ENCODE data around the gene FHIT. TPM values are rescaled to one million over a fixed set of nuclear protein-coding genes. Genes with fewer than 3 reads are reported as not detected.
A peak's percentile ranks its signal among the peaks of the same experiment; 100 is the strongest.

FHIT gene
- total RNA-seq (ENCODE audit: low replicate concordance): 6.9 and 11.7 TPM in 2 replicates
- long read RNA-seq, partial matches to known transcripts: 4 of 8 reads
- long read RNA-seq, other reads (novel, unspliced or antisense): 4 of 8 reads

DNA sequence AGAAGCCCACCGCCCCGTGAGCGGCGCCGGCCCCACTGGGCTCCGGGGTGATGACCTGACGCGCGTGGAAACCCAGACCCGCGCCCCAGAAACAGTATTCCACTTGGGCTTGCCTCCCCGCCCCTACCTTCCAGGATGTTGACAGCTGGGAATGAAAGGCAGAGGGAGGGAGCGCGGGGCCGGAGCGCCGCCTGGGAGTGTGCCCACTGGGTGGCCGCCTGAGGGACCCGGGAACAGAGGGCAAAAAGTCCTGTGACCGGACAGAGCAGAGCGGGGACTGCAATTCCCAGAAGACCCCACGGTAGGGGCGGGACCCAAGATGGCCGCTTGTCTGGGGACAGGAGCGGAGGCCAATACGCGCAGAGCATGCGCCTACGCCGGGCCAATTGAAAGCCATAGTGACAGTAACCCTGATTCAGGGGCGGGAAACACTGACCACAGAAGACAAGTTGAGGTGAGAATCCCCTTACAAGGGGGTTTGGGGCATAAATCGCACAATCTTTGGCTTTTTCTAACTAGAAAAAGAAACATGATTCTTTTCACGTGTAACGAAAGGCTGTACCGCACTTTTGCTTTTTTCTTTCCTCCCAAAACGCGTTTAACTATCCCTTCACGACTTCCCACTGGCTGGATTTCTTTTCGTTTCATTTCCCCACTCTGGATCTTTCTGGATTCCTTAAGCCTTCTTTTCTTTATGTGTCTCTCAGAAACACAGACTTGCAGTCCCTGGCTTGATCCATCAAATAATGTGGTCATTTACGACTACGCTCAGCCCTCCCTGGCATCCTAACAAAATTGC is at the start of gene FHIT:
Gene FHIT (minus strand): TSS at position 279 of the 799 bp plus-strand sequence.
- H3K27me3 Mint-ChIP-seq: no peaks in the 10 kb centered on the region
- H3K9me3 Mint-ChIP-seq: no peaks in the 10 kb centered on the region
- TF ChIP-seq, protein P1, sequence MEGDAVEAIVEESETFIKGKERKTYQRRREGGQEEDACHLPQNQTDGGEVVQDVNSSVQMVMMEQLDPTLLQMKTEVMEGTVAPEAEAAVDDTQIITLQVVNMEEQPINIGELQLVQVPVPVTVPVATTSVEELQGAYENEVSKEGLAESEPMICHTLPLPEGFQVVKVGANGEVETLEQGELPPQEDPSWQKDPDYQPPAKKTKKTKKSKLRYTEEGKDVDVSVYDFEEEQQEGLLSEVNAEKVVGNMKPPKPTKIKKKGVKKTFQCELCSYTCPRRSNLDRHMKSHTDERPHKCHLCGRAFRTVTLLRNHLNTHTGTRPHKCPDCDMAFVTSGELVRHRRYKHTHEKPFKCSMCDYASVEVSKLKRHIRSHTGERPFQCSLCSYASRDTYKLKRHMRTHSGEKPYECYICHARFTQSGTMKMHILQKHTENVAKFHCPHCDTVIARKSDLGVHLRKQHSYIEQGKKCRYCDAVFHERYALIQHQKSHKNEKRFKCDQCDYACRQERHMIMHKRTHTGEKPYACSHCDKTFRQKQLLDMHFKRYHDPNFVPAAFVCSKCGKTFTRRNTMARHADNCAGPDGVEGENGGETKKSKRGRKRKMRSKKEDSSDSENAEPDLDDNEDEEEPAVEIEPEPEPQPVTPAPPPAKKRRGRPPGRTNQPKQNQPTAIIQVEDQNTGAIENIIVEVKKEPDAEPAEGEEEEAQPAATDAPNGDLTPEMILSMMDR (conservative IDR thresholded peaks at IDR 0.05): peak; percentile 30
- H3K27ac Mint-ChIP-seq: peak within 1 kb of the TSS; percentile 89
- DNase-seq (ENCODE audit: extremely low spot score, unreplicated experiment): peak; percentile 92
- peak within 1 kb of the TSS; percentile 94 for H3K4me3 Mint-ChIP-seq
- peaks cover 33% of the 10 kb centered on the region for H3K4me1 Mint-ChIP-seq (ENCODE audit: unreplicated experiment)
- H3K36me3 Mint-ChIP-seq: no peaks in the 10 kb centered on the region

- no peak for DNase-seq (ENCODE audit: extremely low spot score, unreplicated experiment)
- Mint-ChIP-seq H3K27me3 (peaks cover 6% of the 10 kb centered on the region), H3K36me3 (no peaks in the 10 kb centered on the region), H3K4me3 (no peak overlapping the region), H3K27ac (no peak overlapping the region), H3K4me1 (ENCODE audit: unreplicated experiment) (no peaks in the 10 kb centered on the region), H3K9me3 (no peaks in the 10 kb centered on the region)
- TF ChIP-seq, protein P1 (conservative IDR thresholded peaks at IDR 0.05): no peak
These were observed 49.5 kb upstream of the FHIT start for GRCh38 chr3:61300786-61301185.

DNA sequence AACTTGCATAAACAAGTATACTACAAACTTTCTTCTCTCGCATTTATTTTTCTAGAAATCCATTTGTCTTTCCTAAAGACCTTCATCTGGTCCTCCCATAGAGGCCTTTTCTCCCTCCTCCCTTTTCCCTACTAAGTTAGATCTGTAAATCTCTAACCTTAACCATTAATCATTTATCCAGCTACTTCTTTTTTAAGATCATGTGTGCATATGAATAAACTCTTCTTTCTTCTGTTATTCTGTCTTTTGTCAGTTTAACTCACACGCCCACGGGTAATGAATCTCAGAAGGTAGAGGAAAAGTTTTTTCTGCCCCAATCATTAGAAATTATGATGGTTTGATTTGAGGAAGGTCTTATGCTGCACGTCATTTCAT is 48.7 kb upstream of the FHIT start:
- Mint-ChIP-seq H3K27ac (no peak overlapping the region), H3K9me3 (no peaks in the 10 kb centered on the region), H3K36me3 (no peaks in the 10 kb centered on the region), H3K4me1 (ENCODE audit: unreplicated experiment) (no peaks in the 10 kb centered on the region), H3K4me3 (no peak overlapping the region), H3K27me3 (peaks cover 6% of the 10 kb centered on the region)
- TF ChIP-seq, protein P1 (conservative IDR thresholded peaks at IDR 0.05): no peak
- no peak for DNase-seq (ENCODE audit: extremely low spot score, unreplicated experiment)

GRCh38 chr3:61299343-61300005 is 48.2 kb upstream of the FHIT start:
- Mint-ChIP-seq H3K36me3 (no peaks in the 10 kb centered on the region), H3K27me3 (peaks cover 2% of the 10 kb centered on the region), H3K9me3 (no peaks in the 10 kb centered on the region), H3K27ac (no peak overlapping the region), H3K4me3 (no peak overlapping the region), H3K4me1 (ENCODE audit: unreplicated experiment) (no peaks in the 10 kb centered on the region)
- TF ChIP-seq, protein P1 (conservative IDR thresholded peaks at IDR 0.05): no peak
- no peak for DNase-seq (ENCODE audit: extremely low spot score, unreplicated experiment)

DNA sequence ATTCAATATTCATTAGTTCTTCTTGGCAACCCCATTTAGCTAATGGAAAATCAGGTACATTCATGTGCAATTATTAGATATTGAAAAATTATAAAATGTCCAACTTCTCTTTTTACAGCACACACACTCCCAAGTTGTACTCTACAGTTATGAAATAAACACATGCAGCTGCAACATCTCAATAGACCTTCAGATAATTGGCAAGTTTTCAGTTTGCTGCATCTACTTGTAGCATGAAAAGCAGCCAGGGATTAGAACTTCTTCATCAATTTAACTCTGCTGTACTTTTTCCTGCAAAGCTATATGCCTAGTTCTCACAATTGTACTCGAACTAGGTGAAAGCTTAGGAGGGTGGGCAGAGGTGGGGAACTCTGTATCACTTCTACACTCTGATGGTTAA is 46.6 kb upstream of the FHIT start:
- TF ChIP-seq, protein P1 (conservative IDR thresholded peaks at IDR 0.05): no peak

More for the DNA sequence above, 46.6 kb upstream of the FHIT start:
- H3K27me3 Mint-ChIP-seq: no peaks in the 10 kb centered on the region
- H3K4me1 Mint-ChIP-seq (ENCODE audit: unreplicated experiment): no peaks in the 10 kb centered on the region
- H3K4me3 Mint-ChIP-seq: no peak overlapping the region
- H3K9me3 Mint-ChIP-seq: no peaks in the 10 kb centered on the region
- no peaks in the 10 kb centered on the region for H3K36me3 Mint-ChIP-seq
- no peak overlapping the region for H3K27ac Mint-ChIP-seq
- DNase-seq (ENCODE audit: extremely low spot score, unreplicated experiment): no peak
